ENCODE data around the gene CIPC. TPM values are rescaled to one million over a fixed set of nuclear protein-coding genes. Genes with fewer than 3 reads are reported as not detected.
A peak's percentile ranks its signal among the peaks of the same experiment; 100 is the strongest.

Gene CIPC
- total RNA-seq, 1 experiment from 2014 or later, result 26.6 TPM

GRCh38 chr14:77097006-77097699, 905 bp upstream of the CIPC start:
- Histone ChIP-seq H3F3A (ENCODE audit: low read length, unreplicated experiment) (no peaks in the 10 kb centered on the region), H3K9me2 (replicated peaks; ENCODE audit: low read length) (no peaks in the 10 kb centered on the region), H3K79me2 (ENCODE audit: low read length) (peaks cover 55% of the 10 kb centered on the region), H3K9me3 (ENCODE audit: low read length) (no peaks in the 10 kb centered on the region), H3K27ac (ENCODE audit: low read length) (peak overlapping the region; percentile 86), H3K27me3 (ENCODE audit: low read length) (no peaks in the 10 kb centered on the region), H2AFZ (ENCODE audit: low read length) (peak overlapping the region; percentile 43), H4K20me1 (ENCODE audit: low read length) (no peaks in the 10 kb centered on the region), H3K9ac (ENCODE audit: low read length) (peak overlapping the region; percentile 86), H3K36me3 (ENCODE audit: low read depth, low read length) (no peaks in the 10 kb centered on the region), H3K4me2 (ENCODE audit: low read length) (peak overlapping the region; percentile 76), H3K4me3 (ENCODE audit: low read length) (peak overlapping the region; percentile 88), H3K4me1 (ENCODE audit: insufficient read depth, low read length) (peaks cover 27% of the 10 kb centered on the region)
- TSS peak; percentile 87 for BruUV-seq (replicated peaks)
- TF ChIP-seq EZH2phosphoT487 (IDR thresholded peaks at IDR 0.05; ENCODE audit: borderline replicate concordance, low read length), result no peak
- TF ChIP-seq EZH2 (IDR thresholded peaks at IDR 0.05; ENCODE audit: low read length, unreplicated experiment), result no peak
- TF ChIP-seq CTCF (conservative IDR thresholded peaks at IDR 0.05; ENCODE audit: low read depth, low read length), result no peak
- DNase-seq, result peak; percentile 57
- ChIA-PET POLR2A (ENCODE audit: unreplicated experiment) (no interaction called here), CTCF (interaction anchor here (0.6 to 1.2 kb wide), 2 partner anchors 184 to 221 kb away, joined by 3 to 5 read pairs; no protein-coding TSS in a partner anchor)
- ATAC-seq, result peak; percentile 1
- intact Hi-C loops (cut with micrococcal nuclease), result no loop called here

- TF ChIP-seq CTCF (conservative IDR thresholded peaks at IDR 0.05; ENCODE audit: low read depth, low read length), result no peak
- TF ChIP-seq EZH2phosphoT487 (IDR thresholded peaks at IDR 0.05; ENCODE audit: borderline replicate concordance, low read length), result no peak
- TF ChIP-seq EZH2 (IDR thresholded peaks at IDR 0.05; ENCODE audit: low read length, unreplicated experiment), result no peak
- ATAC-seq, result peak; percentile 13
- Histone ChIP-seq H3K9me2 (replicated peaks; ENCODE audit: low read length) (no peaks in the 10 kb centered on the region), H3K27ac (ENCODE audit: low read length) (peak overlapping the region; percentile 57), H3K9me3 (ENCODE audit: low read length) (no peaks in the 10 kb centered on the region), H3K4me1 (ENCODE audit: insufficient read depth, low read length) (peaks cover 27% of the 10 kb centered on the region), H4K20me1 (ENCODE audit: low read length) (no peaks in the 10 kb centered on the region), H2AFZ (ENCODE audit: low read length) (peak overlapping the region; percentile 98), H3K4me3 (ENCODE audit: low read length) (peak overlapping the region; percentile 88), H3K79me2 (ENCODE audit: low read length) (peaks cover 70% of the 10 kb centered on the region), H3K9ac (ENCODE audit: low read length) (peak overlapping the region; percentile 86), H3K36me3 (ENCODE audit: low read depth, low read length) (no peaks in the 10 kb centered on the region), H3F3A (ENCODE audit: low read length, unreplicated experiment) (no peaks in the 10 kb centered on the region), H3K27me3 (ENCODE audit: low read length) (no peaks in the 10 kb centered on the region), H3K4me2 (ENCODE audit: low read length) (peak overlapping the region; percentile 94)
- CTCF ChIA-PET, result no interaction called here
- no TSS peak for BruUV-seq (replicated peaks)
- intact Hi-C loops (cut with micrococcal nuclease), result loop anchor here (2.0 kb wide), 3 partner anchors 24 to 222 kb away; partner anchors contain the start of genes GSTZ1 and POMT2
- DNase-seq, result peak; percentile 46
- POLR2A ChIA-PET (ENCODE audit: unreplicated experiment), result interaction anchor here (0.6 to 0.7 kb wide), 2 partner anchors 28 to 70 kb away, joined by 3 to 21 read pairs; no protein-coding TSS in a partner anchor
These were observed 683 bp downstream of the CIPC start for GRCh38 chr14:77098529-77099353.
